ENCODE results near the gene AVEN.

Gene AVEN

GRCh38 chr15:33852094-33852493 lies 186.9 kb downstream of the AVEN start:
- TF ChIP-seq CTCF (IDR thresholded peaks at IDR 0.05; ENCODE audit: low read length) (no peak), EZH2 (optimal IDR thresholded peaks at IDR 0.05; ENCODE audit: low read depth, low read length) (no peak), EZH2phosphoT487 (IDR thresholded peaks at IDR 0.05; ENCODE audit: low read length) (no peak)
- H3K79me2 ChIP-seq (ENCODE audit: low read length), result no peaks in the 10 kb centered on the region
- no peaks in the 10 kb centered on the region for H4K20me1 ChIP-seq (ENCODE audit: insufficient read depth, low read length)
- no peak overlapping the region for H3K27ac ChIP-seq (ENCODE audit: low read length)
- no peaks in the 10 kb centered on the region for H3F3A ChIP-seq (ENCODE audit: insufficient read depth, low read length)
- DNase-seq, result no peak
- no peak overlapping the region for H2AFZ ChIP-seq (ENCODE audit: low read length)
- no peaks in the 10 kb centered on the region for H3K9me2 ChIP-seq (replicated peaks; ENCODE audit: insufficient read depth, low read length)
- H3K4me3 ChIP-seq (ENCODE audit: low read length), result no peak overlapping the region
- H3K4me1 ChIP-seq (ENCODE audit: low read length), result no peaks in the 10 kb centered on the region
- no peaks in the 10 kb centered on the region for H3K9me3 ChIP-seq (replicated peaks; ENCODE audit: insufficient read depth, low read length)
- no peak overlapping the region for H3K9ac ChIP-seq (ENCODE audit: low read length)
- no peaks in the 10 kb centered on the region for H3K36me3 ChIP-seq (replicated peaks; ENCODE audit: insufficient read depth, low read length)
- no peak overlapping the region for H3K4me2 ChIP-seq (ENCODE audit: low read depth, low read length)
- H3K27me3 ChIP-seq (replicated peaks; ENCODE audit: insufficient read depth, low read length), result no peaks in the 10 kb centered on the region

- H3K4me1 ChIP-seq (ENCODE audit: low read length), result no peaks in the 10 kb centered on the region
- H3K9ac ChIP-seq (ENCODE audit: low read length), result no peak overlapping the region
- TF ChIP-seq CTCF (IDR thresholded peaks at IDR 0.05; ENCODE audit: low read length) (no peak), EZH2phosphoT487 (IDR thresholded peaks at IDR 0.05; ENCODE audit: low read length) (no peak), EZH2 (optimal IDR thresholded peaks at IDR 0.05; ENCODE audit: low read depth, low read length) (no peak)
- H3K9me3 ChIP-seq (replicated peaks; ENCODE audit: insufficient read depth, low read length), result no peaks in the 10 kb centered on the region
- H3K36me3 ChIP-seq (replicated peaks; ENCODE audit: insufficient read depth, low read length), result no peaks in the 10 kb centered on the region
- no peak for DNase-seq
- no peak overlapping the region for H2AFZ ChIP-seq (ENCODE audit: low read length)
- no peaks in the 10 kb centered on the region for H3F3A ChIP-seq (ENCODE audit: insufficient read depth, low read length)
- H3K4me2 ChIP-seq (ENCODE audit: low read depth, low read length), result no peak overlapping the region
- no peak overlapping the region for H3K27ac ChIP-seq (ENCODE audit: low read length)
- H3K27me3 ChIP-seq (replicated peaks; ENCODE audit: insufficient read depth, low read length), result no peaks in the 10 kb centered on the region
- no peaks in the 10 kb centered on the region for H3K9me2 ChIP-seq (replicated peaks; ENCODE audit: insufficient read depth, low read length)
- no peaks in the 10 kb centered on the region for H4K20me1 ChIP-seq (ENCODE audit: insufficient read depth, low read length)
- no peaks in the 10 kb centered on the region for H3K79me2 ChIP-seq (ENCODE audit: low read length)
- no peak overlapping the region for H3K4me3 ChIP-seq (ENCODE audit: low read length)
These were observed 187.9 kb downstream of the AVEN start for GRCh38 chr15:33851079-33851478.

- H3K36me3 ChIP-seq (replicated peaks; ENCODE audit: insufficient read depth, low read length), result no peaks in the 10 kb centered on the region
- H3K4me2 ChIP-seq (ENCODE audit: low read depth, low read length), result no peak overlapping the region
- no peak overlapping the region for H3K9ac ChIP-seq (ENCODE audit: low read length)
- H3K79me2 ChIP-seq (ENCODE audit: low read length), result no peaks in the 10 kb centered on the region
- H4K20me1 ChIP-seq (ENCODE audit: insufficient read depth, low read length), result no peaks in the 10 kb centered on the region
- no peaks in the 10 kb centered on the region for H3K4me1 ChIP-seq (ENCODE audit: low read length)
- no peak overlapping the region for H3K4me3 ChIP-seq (ENCODE audit: low read length)
- H2AFZ ChIP-seq (ENCODE audit: low read length), result no peak overlapping the region
- H3K27me3 ChIP-seq (replicated peaks; ENCODE audit: insufficient read depth, low read length), result no peaks in the 10 kb centered on the region
- no peak overlapping the region for H3K27ac ChIP-seq (ENCODE audit: low read length)
- no peak for DNase-seq
- TF ChIP-seq EZH2 (optimal IDR thresholded peaks at IDR 0.05; ENCODE audit: low read depth, low read length) (no peak), EZH2phosphoT487 (IDR thresholded peaks at IDR 0.05; ENCODE audit: low read length) (no peak), CTCF (IDR thresholded peaks at IDR 0.05; ENCODE audit: low read length) (no peak)
- H3K9me2 ChIP-seq (replicated peaks; ENCODE audit: insufficient read depth, low read length), result no peaks in the 10 kb centered on the region
- no peaks in the 10 kb centered on the region for H3F3A ChIP-seq (ENCODE audit: insufficient read depth, low read length)
- no peaks in the 10 kb centered on the region for H3K9me3 ChIP-seq (replicated peaks; ENCODE audit: insufficient read depth, low read length)
These were observed 191.0 kb downstream of the AVEN start for GRCh38 chr15:33848011-33848410.
